D721Med (cell line): ENCODE data around the gene DDOST.

Source experiments
- DNase-seq: peaks from one replicate; pipeline ENCODE4 v3.0.0; 2011; ENCODE audit warnings: low spot score; ENCODE audit not compliant: insufficient read length
- FAIRE-seq: peaks from 2 replicates; lab custom pipeline; 2011; peaks lifted over from hg19 to GRCh38; lab: Jason Lieb, UNC
- CTCF ChIP-seq: IDR thresholded peaks from 2 replicates; pipeline ENCODE4 v1.5.1; 2012; ENCODE audit warnings: mild to moderate bottlenecking, control low read depth; ENCODE audit not compliant: insufficient read depth; ENCODE audit errors: missing control alignments

DDOST gene

GRCh38 chr1:20699558-20699957, 38.4 kb upstream of the DDOST start:
- TF ChIP-seq CTCF: no peak
- DNase-seq: no peak
- no peak for FAIRE-seq

- FAIRE-seq (no peak), DNase-seq (no peak)
- no peak for TF ChIP-seq CTCF
Observed at GRCh38 chr1:20698195-20698910, 37.2 kb upstream of the DDOST start.

GRCh38 chr1:20697563-20697962, 36.4 kb upstream of the DDOST start:
- no peak for DNase-seq
- TF ChIP-seq CTCF: no peak
- no peak for FAIRE-seq

GRCh38 chr1:20696397-20697333, 35.5 kb upstream of the DDOST start:
- DNase-seq (peak; percentile 70), FAIRE-seq (no peak)
- peak; percentile 70 for TF ChIP-seq CTCF

- DNase-seq (no peak), FAIRE-seq (no peak)
- TF ChIP-seq CTCF: no peak
Observed at GRCh38 chr1:20695515-20695914, 34.3 kb upstream of the DDOST start.

- FAIRE-seq (no peak), DNase-seq (no peak)
- TF ChIP-seq CTCF: no peak
Observed at GRCh38 chr1:20693623-20694022, 32.5 kb upstream of the DDOST start.
